ENCODE measurements around the gene RNASE13. TPM values are rescaled to one million over a fixed set of nuclear protein-coding genes. Genes with fewer than 3 reads are reported as not detected.
A peak's percentile ranks its signal among the peaks of the same experiment; 100 is the strongest.

RNASE13 gene
- total RNA-seq, 1 donor from 2014 or later = not detected

- TF ChIP-seq, protein P1, sequence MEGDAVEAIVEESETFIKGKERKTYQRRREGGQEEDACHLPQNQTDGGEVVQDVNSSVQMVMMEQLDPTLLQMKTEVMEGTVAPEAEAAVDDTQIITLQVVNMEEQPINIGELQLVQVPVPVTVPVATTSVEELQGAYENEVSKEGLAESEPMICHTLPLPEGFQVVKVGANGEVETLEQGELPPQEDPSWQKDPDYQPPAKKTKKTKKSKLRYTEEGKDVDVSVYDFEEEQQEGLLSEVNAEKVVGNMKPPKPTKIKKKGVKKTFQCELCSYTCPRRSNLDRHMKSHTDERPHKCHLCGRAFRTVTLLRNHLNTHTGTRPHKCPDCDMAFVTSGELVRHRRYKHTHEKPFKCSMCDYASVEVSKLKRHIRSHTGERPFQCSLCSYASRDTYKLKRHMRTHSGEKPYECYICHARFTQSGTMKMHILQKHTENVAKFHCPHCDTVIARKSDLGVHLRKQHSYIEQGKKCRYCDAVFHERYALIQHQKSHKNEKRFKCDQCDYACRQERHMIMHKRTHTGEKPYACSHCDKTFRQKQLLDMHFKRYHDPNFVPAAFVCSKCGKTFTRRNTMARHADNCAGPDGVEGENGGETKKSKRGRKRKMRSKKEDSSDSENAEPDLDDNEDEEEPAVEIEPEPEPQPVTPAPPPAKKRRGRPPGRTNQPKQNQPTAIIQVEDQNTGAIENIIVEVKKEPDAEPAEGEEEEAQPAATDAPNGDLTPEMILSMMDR (IDR thresholded peaks at IDR 0.05; ENCODE audit: unreplicated experiment) = peak; percentile 13
- H3K9me3 Mint-ChIP-seq = no peaks in the 10 kb centered on the region
- H3K4me3 Mint-ChIP-seq = peak within 1 kb of the TSS; percentile 90
- H3K27me3 Mint-ChIP-seq (ENCODE audit: low read depth) = no peaks in the 10 kb centered on the region
- peaks cover 48% of the 10 kb centered on the region for H3K4me1 Mint-ChIP-seq
- peaks cover 16% of the 10 kb centered on the region for H3K36me3 Mint-ChIP-seq
- peak; percentile 74 to 84 for DNase-seq (ENCODE audit: low spot score in 2 of 2, unreplicated experiment in 2 of 2)
- H3K27ac Mint-ChIP-seq = peak within 1 kb of the TSS; percentile 94
Observed at GRCh38 chr14:21024585-21025370, 9.8 kb downstream of the RNASE13 start, which contains the start of gene NDRG2. Gene NDRG2, minus strand, starts transcription at chr14:21025061. Its CDS starts 1,746 bp downstream, at chr14:21023315.

GRCh38 chr14:21023817-21024584, 10.6 kb downstream of the RNASE13 start:
- peaks cover 48% of the 10 kb centered on the region for H3K4me1 Mint-ChIP-seq
- no peaks in the 10 kb centered on the region for H3K27me3 Mint-ChIP-seq (ENCODE audit: low read depth)
- H3K4me3 Mint-ChIP-seq = peak overlapping the region; percentile 90
- peak overlapping the region; percentile 79 for H3K27ac Mint-ChIP-seq
- TF ChIP-seq, protein P1 (IDR thresholded peaks at IDR 0.05; ENCODE audit: unreplicated experiment) = no peak
- DNase-seq (ENCODE audit: low spot score in 2 of 2, unreplicated experiment in 2 of 2) = no peak
- H3K36me3 Mint-ChIP-seq = peaks cover 20% of the 10 kb centered on the region
- H3K9me3 Mint-ChIP-seq = no peaks in the 10 kb centered on the region

DNA sequence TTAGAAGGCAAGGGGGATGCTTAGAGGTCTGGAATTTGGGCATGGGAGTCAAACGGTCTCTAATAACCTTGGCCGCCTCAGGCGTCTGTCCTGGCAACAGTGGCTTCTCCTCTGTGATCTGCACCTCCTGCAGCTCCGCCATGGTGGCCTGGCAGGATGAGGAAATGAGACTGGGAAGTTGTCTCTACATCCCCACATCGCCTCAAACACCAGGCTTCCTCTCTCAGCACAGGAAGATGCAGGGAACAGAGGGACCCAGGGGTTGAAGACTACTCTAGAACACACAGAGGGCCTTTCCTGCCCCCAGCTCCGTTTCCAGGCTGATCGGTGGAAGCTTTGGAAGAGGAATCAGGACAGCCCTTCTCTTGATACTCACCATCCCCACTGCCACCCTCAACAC, 11.4 kb downstream of the RNASE13 start:
- H3K9me3 Mint-ChIP-seq = no peaks in the 10 kb centered on the region
- H3K27me3 Mint-ChIP-seq (ENCODE audit: low read depth) = no peaks in the 10 kb centered on the region
- no peak for DNase-seq (ENCODE audit: low spot score in 2 of 2, unreplicated experiment in 2 of 2)
- H3K36me3 Mint-ChIP-seq = peaks cover 20% of the 10 kb centered on the region
- H3K4me1 Mint-ChIP-seq = peaks cover 45% of the 10 kb centered on the region
- H3K27ac Mint-ChIP-seq = peak overlapping the region; percentile 5
- TF ChIP-seq, protein P1 (IDR thresholded peaks at IDR 0.05; ENCODE audit: unreplicated experiment) = no peak
- peak overlapping the region; percentile 90 for H3K4me3 Mint-ChIP-seq

GRCh38 chr14:21022686-21023085, 11.9 kb downstream of the RNASE13 start:
- Mint-ChIP-seq H3K27ac (peak overlapping the region; percentile 5), H3K36me3 (peaks cover 20% of the 10 kb centered on the region), H3K9me3 (no peaks in the 10 kb centered on the region), H3K27me3 (ENCODE audit: low read depth) (no peaks in the 10 kb centered on the region), H3K4me3 (peak overlapping the region; percentile 90), H3K4me1 (peaks cover 45% of the 10 kb centered on the region)
- TF ChIP-seq, protein P1 (IDR thresholded peaks at IDR 0.05; ENCODE audit: unreplicated experiment) = no peak
- no peak for DNase-seq (ENCODE audit: low spot score in 2 of 2, unreplicated experiment in 2 of 2)

- H3K36me3 Mint-ChIP-seq = peaks cover 30% of the 10 kb centered on the region
- H3K27ac Mint-ChIP-seq = no peak overlapping the region
- TF ChIP-seq, protein P1 (IDR thresholded peaks at IDR 0.05; ENCODE audit: unreplicated experiment) = no peak
- H3K9me3 Mint-ChIP-seq = no peaks in the 10 kb centered on the region
- peaks cover 35% of the 10 kb centered on the region for H3K4me1 Mint-ChIP-seq
- DNase-seq (ENCODE audit: low spot score in 2 of 2, unreplicated experiment in 2 of 2) = no peak
- no peak overlapping the region for H3K4me3 Mint-ChIP-seq
- H3K27me3 Mint-ChIP-seq (ENCODE audit: low read depth) = no peaks in the 10 kb centered on the region
Observed at GRCh38 chr14:21020977-21021545, 13.5 kb downstream of the RNASE13 start.

Measured in mesothelial cell of epicardium (in vitro differentiated cells).